Stimulated activated CD4-positive, alpha-beta T cell treated with anti-CD3 and anti-CD28 coated beads, Interleukin-15, amount 100 ng/mL, for 48 hours (primary cell): ENCODE measurements around the gene PCSK7.
"Not testable (repeated sequence)": the region's sequence is repeated elsewhere in the genome, so short reads cannot be mapped to it uniquely, and the experiment has no call there.

Source experiments
- DNase-seq, 2 donors: peaks; one replicate each; pipeline ENCODE4 v3.0.0-alpha.2; 2020; ENCODE audit warnings: low read depth in 2 of 2

The PCSK7 gene, protein sequence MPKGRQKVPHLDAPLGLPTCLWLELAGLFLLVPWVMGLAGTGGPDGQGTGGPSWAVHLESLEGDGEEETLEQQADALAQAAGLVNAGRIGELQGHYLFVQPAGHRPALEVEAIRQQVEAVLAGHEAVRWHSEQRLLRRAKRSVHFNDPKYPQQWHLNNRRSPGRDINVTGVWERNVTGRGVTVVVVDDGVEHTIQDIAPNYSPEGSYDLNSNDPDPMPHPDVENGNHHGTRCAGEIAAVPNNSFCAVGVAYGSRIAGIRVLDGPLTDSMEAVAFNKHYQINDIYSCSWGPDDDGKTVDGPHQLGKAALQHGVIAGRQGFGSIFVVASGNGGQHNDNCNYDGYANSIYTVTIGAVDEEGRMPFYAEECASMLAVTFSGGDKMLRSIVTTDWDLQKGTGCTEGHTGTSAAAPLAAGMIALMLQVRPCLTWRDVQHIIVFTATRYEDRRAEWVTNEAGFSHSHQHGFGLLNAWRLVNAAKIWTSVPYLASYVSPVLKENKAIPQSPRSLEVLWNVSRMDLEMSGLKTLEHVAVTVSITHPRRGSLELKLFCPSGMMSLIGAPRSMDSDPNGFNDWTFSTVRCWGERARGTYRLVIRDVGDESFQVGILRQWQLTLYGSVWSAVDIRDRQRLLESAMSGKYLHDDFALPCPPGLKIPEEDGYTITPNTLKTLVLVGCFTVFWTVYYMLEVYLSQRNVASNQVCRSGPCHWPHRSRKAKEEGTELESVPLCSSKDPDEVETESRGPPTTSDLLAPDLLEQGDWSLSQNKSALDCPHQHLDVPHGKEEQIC

DNA sequence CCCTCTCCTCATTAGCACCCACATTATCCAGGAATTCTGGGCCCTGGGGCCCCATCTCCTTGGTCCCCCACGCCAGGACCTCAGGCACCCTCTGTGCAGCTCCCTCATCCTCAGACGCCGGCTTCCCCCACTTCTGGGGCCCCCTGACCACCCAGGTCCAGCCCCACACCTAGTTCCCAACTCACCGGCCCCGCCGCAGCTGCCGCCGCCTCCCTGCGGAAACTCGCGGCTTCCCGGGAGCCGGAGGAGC is at the start of gene PCSK7:
PCSK7 (minus strand) TSS at position 232 of the 250 bp plus-strand sequence. CDS start 2,229 bp downstream, outside the sequence.
- no peak for DNase-seq

DNA sequence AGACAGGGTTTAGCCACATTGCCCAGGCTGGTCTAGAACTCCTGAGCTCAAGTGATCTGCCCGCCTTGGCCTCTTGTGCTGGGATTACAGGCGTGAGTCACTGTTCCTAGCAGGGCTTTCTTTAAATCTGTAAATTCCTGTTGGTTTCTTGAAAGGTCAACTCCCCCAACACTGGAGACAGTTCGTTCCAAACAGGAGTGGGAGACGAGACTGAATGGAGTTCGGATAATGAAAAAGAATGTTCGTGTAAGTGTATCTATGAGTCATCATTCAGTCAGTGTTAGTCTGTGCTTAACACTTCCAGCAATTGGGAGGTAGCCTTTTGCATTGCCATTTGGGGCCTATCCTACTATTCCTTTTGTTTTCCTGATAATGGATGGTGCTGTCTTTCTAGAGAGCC is 49.3 kb upstream of the PCSK7 start:
- DNase-seq: no peak

DNA sequence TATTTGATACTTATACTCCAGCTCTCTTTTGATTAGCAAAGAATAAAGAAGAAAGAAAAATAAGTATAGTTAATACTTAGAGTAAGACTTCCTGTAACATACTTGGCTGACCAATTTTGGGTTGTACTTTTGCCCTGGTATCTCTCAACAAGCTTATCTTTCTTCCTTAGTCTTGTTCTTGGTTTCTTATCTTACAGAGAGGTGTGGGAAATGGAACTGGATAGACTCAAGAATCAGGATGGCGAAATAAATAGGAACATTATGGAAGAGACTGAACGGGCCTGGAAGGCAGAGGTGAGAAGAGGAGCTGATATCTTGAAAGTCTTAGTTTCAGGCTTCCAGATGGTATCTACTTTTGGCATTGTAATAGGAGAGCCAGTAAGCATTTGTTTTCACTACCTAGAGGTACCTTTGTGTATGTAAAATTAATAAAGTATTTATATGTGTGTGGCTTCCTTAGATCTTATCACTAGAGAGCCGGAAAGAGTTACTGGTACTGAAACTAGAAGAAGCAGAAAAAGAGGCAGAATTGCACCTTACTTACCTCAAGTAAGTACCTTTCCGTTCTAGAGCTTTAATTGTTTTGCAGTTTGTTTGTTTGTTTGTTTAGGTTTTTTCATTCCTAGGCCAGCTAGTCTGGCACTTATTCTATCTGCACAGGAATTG is 48.0 kb upstream of the PCSK7 start:
- DNase-seq: no peak

DNA sequence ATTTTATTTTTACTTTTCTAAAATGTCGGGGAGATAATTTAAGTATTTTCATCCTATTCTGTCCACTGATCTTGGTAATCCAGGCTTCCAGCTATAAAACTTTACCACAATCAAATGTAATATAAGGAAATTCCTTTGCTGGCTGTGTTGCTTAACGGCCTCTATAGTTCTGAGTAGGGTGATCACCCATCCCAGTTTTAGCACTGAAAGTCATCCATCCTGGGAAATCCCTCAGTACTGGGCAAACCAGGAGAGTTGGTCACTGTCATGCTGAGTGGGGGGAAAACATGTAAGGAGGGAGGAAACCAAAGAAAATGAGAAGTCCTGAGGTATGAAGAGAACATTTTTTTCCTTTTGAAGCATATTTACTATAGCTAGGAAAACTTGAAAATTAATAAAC is 46.5 kb upstream of the PCSK7 start:
- no peak for DNase-seq

DNA sequence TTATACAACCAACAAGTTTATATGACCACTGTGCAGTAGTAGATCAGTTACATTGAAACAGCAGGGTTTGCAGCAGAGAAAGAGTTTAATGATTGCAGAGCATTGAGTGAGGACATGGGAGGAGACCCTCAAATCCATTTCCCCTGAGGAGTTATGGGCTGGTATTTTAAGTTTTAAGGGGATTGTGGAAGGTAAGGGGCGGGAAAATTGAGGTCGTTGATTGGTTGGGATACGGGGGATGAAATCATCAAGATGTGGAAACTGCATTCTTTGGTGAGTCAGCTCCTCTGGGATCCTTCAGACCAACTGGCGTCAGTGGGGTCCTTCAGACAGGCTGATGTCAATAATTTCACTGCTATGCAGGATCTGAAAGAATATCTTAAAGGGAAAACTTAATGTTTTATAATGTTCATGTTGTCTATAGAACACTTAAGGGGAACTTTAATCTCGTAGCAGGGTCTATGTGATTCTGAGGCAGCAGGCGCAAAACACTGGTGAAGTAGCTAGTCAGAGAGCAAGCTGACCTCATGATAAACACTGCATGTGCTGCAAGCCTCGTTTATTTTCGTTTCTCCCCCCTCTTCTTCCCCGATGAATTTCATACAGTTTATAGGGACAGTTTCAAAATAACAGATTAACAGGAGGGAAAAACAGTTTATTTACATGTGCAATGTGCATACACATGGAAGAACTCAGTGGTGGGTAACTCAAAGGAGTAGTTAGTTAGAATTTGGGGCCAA is 41.8 kb upstream of the PCSK7 start:
- no peak for DNase-seq

DNA sequence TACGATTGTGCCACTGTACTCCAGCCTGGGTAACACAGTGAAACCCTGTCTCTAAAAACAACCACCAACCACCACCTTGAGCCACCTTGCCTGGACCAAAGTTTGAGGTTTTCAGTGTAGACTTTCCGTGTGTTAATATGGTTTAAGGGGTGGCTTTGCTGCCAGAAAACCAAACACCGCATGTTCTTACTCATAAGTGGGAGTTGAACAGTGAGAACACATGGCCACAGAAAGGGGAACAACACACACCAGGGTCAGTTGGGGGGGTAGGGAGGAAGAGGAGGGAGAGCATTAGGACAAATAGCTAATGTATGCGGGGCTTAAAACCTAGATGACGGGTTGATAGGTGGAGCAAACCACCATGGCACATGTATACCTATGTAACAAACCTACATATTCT is 40.3 kb upstream of the PCSK7 start:
- not testable (repeated sequence) for DNase-seq

DNA sequence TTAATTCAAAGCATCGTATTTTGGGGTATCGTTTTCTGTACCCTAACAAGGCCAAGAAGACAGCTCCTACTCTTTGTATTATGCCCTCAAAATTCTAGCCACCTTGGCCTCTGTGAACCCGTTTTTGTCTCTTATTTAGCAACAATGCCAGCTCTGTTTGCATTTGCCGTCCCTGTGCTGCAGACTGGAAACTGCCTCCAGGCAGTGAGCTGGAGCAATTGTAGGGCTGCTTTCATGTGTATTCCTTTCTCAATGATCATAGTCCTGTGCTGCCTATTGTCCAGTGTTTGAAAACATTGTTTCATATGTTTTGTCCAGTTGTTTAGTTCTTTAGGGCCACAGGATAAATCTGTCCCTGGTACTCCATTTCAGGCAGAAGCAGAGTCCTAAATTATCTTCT is 39.3 kb upstream of the PCSK7 start:
- no peak for DNase-seq

DNA sequence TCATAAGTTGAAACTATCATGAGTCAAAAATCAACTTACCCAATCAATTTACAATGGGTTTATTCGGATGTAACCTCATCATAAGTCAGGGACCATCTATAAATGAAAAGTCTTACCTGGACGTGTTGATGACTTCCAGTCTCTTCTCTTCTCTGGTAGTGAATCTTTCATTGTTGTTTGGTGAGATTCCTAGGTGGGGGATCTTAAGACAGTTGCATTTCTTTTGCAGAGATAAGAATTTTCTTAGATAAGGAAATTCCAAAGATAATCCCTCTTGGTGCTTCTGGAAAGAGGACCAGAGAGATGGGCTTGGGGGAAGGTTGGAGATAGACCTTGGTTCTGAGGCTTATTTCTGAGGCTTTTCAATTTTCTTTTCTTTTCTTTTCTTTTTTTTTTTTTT is 38.0 kb upstream of the PCSK7 start:
- no peak for DNase-seq

DNA sequence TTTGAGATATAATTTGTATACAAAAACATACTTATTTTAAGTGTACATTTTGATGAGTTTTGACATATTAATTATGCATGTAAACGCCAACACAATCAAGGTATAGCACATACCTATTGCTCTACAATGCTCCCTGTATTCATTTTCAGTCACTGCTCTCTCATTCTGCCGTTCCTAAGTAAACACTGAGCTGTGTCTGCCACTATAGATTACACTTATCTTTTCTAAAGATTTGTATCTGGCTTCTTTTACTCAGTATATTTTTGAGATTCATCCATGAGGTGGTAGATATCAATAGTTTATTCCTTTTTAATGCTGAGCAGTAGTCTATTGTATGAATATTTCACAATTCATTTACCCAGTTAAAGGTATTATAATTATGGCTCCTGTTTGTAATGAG is 33.9 kb upstream of the PCSK7 start:
- DNase-seq: no peak

DNA sequence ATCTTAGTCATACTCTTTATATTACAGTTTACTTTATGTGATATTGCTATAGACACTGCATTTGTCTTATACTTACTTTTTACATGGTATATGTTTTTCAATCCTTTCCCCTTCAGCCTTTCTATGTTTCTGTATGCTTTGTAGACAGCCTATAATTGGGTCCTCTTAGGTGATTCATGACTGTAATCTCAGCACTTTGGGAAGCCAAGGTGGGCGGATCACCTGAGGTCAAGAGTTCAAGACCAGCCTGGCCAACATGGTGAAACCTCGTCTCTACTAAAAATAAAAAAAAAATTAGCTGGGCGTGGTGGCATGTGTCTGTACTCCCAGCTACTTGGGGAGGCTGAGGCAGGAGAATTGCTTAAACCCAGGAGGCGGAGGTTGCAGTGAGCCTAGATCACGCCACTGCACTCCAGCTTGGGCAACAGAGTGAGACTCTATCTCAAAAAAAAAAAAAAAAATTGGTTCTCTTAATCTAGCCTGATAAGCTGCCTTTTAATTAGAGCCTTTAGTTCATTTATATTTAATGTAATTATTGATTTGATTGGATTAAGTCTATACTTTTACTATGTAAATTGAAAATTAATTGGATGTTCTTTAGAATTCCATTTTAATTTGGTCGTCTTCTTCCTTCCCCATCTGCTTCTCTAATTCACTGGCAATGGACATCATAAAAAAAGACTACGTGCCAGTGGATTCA is 32.9 kb upstream of the PCSK7 start:
- not testable (repeated sequence) for DNase-seq

DNA sequence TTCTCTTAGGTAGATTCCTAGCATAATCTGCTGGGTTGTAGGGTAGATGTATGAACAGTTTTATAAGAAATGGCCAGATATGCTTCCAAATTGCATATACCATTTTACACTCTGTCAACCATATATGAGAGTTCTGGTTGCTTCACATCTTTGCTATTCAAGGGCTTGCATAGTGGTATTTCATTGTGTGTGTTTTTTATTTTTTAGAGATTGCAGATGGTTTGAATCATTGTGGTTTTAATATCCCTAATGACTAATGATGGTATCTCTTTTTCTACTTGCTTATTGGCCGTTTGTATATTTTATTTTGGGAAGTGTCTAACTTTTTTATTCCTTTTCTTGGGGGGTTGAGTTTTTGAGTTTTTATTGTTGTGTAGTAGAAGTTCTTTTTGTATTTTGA is 27.5 kb upstream of the PCSK7 start:
- no peak for DNase-seq

DNA sequence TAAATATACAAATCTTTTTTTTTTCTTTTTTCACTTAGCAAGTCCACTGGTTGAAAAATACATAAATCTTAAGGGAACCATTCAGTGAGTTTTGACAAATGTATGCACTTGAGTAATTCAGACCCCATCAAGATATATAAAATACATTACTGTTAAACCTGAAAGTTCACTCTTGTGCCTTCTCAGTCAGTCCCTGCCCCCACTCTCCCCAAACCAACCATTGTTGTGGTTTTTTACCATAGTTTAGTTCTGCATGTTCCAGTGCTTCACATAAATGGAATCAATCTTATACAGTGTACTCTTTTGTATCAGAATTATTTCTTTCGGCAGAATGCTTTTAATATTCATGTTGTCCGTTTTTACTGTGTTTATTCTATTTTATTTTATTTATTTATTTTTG is 26.7 kb upstream of the PCSK7 start:
- DNase-seq: no peak

DNA sequence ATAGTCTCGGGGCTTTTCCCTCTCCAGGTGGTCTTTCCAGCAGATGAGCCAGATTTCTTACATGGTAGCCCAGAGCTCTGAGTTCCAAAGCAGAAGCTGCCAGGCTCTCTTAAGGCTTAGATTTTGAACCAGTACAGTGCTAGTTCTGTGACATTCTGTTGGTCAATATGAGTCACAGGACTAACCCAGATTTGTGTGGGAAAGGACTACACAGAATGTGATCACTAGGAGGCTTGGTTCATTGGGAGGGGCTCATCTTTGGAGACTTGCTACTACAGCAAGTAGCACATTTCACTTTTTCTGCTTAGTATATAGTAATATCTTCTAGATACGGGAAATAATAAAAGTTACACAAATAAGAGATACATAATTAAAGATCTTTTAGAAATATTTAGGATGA is 24.7 kb upstream of the PCSK7 start:
- DNase-seq: no peak

DNA sequence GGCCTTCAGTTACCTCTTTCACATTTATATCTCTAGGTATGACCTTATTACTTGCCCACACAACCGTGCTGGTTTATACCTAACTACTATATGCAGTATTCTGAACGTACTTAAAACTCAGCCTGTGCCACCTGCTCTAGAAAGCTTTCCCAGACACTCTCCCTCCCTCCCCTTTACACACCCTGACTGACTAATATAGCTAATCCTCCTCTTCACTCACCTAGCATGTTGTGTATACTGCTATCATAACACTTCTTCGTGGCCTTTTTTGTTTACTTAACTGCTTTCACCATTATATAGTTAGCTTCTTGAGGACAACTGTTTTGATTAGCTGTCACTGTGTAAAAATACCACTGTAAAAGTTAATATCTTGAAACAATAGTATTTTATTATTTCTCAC is 24.1 kb upstream of the PCSK7 start:
- DNase-seq: no peak

DNA sequence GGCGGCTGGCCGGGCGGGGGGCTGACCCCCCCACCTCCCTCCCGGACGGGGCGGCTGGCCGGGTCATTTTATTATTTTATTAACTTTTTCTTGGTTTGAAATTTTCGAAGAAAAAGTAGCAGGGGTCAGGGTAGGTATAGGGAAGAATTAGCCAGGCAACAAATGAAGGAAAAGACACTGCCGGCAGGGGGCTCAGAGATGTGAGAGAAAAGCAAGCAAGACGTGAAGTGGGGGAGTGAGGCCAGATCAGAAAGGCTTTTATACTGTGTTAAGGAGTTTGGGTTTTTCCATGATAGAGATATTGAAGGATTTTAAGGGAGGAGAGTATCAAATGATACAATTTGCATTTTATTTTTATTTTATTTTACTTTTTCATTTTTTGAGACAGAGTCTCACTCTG is 19.6 kb upstream of the PCSK7 start:
- no peak for DNase-seq

DNA sequence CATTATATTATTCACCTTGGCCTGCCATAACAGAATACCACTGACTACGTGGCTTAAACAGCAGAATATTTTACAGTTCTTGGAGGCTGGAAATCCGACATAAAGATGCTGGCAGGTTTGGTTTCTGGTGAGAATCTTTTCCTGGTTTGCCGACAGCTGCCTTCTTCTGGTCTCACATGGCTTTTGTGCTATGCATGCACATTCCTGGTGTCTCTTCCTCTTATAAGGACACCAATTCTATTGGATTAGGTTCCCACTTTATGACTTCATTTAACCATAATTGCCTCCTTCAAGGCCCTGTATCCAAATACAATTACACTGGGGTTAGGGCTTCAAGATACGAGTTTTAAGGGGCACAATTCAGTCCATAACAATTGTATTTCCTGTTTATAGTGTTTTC is 17.7 kb upstream of the PCSK7 start:
- DNase-seq: no peak

DNA sequence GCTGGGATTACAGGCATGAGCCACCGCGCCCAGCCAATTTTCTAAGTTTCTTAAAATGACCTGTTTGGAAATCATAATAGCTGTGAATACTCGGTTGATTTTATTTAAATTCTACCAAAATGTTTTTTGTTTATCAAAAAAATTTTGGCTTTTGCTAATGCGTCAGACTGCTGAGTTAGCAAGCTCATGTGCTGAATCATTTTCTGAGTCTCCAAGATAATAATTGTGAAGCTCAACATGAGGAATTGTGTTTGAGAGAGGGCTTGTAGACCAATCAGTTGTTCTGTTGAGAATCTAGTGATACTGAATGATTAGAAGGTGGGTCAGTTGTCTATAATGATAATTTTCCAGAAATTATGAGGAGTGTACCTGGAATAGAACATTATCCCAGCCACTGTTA is 16.5 kb upstream of the PCSK7 start:
- DNase-seq: no peak

DNA sequence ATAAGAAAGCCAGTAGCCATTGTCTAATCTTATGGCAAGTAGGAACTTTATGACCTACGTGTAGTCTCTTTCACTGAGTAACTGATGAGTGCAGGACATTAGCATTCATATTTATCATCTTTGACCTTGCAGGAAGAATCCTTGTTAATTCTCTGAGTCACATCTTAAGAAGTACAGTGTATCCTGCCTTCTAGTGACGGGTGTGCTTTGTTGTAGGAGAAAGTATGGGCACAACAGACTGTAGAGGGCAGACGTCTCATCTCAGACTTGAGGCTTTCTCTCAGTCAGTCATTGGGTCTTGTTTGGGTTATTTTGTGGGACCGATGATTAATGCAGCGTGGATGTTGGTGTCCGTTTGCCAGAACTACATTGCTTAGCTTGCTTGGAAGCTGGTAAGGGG is 7.4 kb upstream of the PCSK7 start:
- no peak for DNase-seq

DNA sequence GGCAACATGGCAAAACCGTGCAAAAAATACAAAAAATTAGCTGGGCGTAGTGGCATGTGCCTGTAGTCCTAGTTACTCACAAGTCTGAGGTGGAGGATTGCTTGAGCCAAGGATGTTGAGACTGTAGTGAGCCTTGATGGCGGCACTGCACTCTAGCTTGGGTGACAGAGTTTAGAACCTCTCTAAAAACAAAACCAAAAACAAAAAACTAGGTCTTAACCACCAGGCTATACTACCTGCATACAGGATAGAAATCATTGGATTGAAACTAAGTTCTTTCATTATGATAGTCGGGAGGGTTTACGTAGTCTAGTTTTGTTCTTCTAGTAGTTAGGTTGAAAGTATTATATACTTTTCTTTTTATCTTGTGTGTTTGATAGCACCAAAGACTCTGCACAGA is 6.3 kb upstream of the PCSK7 start:
- no peak for DNase-seq

DNA sequence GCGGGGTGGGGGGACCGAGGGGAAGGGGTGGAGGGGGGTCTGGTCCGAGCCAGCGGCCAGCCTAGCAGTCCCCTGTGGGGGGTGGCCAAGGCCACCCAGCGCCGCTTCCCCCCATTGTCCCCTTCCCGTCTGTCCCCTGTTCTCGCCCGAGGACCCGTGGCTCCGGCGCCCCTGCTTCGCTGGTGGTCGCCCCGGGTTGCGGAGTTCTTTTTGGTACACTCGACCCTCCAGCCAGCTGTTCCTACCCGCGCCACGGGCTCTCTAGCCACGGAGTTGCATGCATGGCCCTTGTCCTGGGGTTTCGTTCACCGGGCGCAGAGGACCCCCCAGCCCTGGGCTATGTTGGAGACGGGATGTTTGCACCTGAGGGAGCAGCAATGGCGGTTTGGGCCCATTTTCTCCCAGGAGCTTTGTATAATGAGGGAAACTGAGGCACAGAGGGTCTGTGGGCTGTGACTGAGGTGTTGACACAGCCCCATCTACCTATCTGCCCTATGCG is 1.1 kb upstream of the PCSK7 start:
- no peak for DNase-seq

DNA sequence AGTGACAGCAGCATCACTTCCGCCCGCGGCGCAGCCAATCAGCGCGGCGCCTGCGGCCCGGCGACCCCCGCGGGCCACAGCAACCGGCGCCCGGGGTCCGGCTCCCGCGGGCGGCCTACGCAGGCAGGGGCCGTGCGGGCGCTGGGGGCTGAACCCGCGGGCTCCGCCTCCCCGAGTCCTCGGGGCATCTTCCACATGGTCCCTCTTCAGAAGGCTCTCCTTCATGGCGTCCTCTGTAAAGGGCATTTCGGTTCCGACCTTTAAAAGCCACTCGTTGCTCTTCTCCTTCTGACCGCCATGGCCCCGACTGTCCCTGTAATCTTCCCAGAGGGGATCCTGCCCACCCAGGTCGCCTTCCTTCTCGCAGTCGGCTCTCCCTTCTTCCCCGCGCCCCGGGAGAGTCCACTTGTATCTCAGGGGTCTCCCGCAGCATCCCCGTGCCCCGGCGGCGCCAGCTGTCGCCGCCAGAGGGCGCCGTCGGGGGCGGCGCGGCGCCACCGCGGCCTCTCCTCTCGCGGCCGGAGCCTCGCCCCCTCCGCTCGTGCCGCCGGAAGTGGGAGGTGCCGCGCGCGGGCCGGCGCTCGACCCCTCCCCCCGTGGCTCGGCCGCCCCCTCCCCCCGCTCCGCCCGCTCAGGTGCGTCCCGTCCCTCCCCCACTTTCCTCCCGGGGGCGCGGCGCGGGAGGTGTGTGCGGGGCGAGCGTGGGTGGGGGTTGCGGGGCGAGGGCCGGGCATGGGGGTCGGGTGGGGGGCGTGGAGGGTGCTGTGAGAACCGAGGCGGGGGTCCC is 412 bp upstream of the PCSK7 start, which contains the start of gene RNF214:
RNF214 (plus strand) TSS at position 580 of the 787 bp plus-strand sequence. CDS start 1,602 bp downstream, outside the sequence.
- DNase-seq: peak; percentile 52 to 69
